ENCODE results near the gene XPO5. TPM values are rescaled to one million over a fixed set of nuclear protein-coding genes. Genes with fewer than 3 reads are reported as not detected.
"Not testable (repeated sequence)": the region's sequence is repeated elsewhere in the genome, so short reads cannot be mapped to it uniquely, and the experiment has no call there.

Gene XPO5
- total RNA-seq, 2 donors from 2014 or later, result 8.8 to 11.8 TPM

- H3K36me3 ChIP-seq, result peaks cover 22% of the 10 kb centered on the region
Measured at GRCh38 chr6:43600595-43600994, 24.8 kb upstream of the XPO5 start.

GRCh38 chr6:43593938-43594337 is 18.1 kb upstream of the XPO5 start:
- Histone ChIP-seq H3K4me1 (no peaks in the 10 kb centered on the region), H3K36me3 (peaks cover 5% of the 10 kb centered on the region), H3K27ac (no peak overlapping the region), H3K9me3 (no peaks in the 10 kb centered on the region), H3K27me3 (no peaks in the 10 kb centered on the region), H3K4me3 (no peak overlapping the region)
- TF ChIP-seq CTCF (IDR thresholded peaks at IDR 0.05), result no peak
- no peak for DNase-seq (ENCODE audit: low spot score)

More at GRCh38 chr6:43600595-43600994, 24.8 kb upstream of the XPO5 start:
- H3K9me3 ChIP-seq, result no peaks in the 10 kb centered on the region
- no peaks in the 10 kb centered on the region for H3K4me1 ChIP-seq
- H3K27ac ChIP-seq, result no peak overlapping the region
- no peaks in the 10 kb centered on the region for H3K27me3 ChIP-seq
- H3K4me3 ChIP-seq, result no peak overlapping the region
- TF ChIP-seq CTCF (IDR thresholded peaks at IDR 0.05), result no peak
- no peak for DNase-seq (ENCODE audit: low spot score)

GRCh38 chr6:43589564-43589963 is 13.7 kb upstream of the XPO5 start:
- H3K36me3 ChIP-seq, result peaks cover 29% of the 10 kb centered on the region
- not testable (repeated sequence) for H3K9me3 ChIP-seq; H3K4me1 ChIP-seq; H3K4me3 ChIP-seq; DNase-seq (ENCODE audit: low spot score); H3K27me3 ChIP-seq; H3K27ac ChIP-seq

DNA sequence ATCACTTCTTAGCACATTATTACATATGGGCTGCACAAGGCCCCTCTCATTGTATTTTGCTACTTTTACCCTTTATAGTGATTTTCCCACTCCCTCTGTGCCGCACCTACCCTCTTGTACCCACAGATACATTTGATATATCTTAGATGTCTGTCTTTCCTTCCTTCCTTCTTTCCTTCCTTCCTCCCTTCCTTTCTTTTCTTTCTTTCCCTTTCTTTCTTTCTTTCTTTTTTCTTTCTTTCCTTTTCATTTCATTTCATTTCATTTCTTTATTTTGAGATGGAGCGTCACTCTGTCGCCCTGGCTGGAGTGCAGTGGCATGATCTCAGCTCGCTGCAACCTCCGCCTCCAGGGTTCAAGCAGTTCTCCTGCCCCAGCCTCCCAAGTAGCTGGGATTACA is 12.4 kb upstream of the XPO5 start:
- Histone ChIP-seq H3K9me3 (no peaks in the 10 kb centered on the region), H3K36me3 (peaks cover 42% of the 10 kb centered on the region), H3K27me3 (no peaks in the 10 kb centered on the region), H3K4me1 (no peaks in the 10 kb centered on the region), H3K4me3 (no peak overlapping the region), H3K27ac (no peak overlapping the region)
- no peak for TF ChIP-seq CTCF (IDR thresholded peaks at IDR 0.05)
- no peak for DNase-seq (ENCODE audit: low spot score)

DNA sequence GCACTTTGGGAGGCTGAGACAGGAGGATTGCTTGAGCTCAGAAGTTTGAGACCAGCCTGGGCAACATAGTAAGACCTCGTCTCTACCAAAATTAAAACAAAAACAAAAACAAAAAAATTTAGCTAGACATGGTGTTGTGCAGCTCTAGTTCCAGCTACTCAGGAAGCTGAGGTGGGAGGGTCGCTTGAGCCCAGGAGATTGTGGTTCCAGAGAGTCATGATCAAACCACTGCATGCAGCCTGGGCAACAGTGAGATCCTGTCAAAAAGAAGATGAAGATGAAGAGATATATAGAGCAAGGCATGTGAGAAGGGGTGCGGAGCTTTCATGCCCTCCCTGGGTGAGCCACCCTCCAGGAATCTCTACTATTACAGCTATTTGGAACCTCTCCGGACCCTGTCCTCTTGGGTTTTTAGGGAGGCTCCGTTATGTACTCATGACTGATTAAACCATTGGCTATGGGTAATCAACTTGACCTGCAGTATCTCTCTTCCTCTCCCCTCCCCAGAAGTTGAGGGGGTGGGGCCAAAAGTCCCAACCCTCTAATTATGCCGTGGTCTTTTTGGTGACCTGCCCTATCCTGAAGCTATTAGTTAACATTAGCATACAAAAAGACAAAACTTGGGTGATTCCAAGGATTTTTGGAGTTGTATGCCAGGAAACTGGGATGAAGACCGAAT is 9.2 kb upstream of the XPO5 start:
- H3K4me1 ChIP-seq, result no peaks in the 10 kb centered on the region
- no peaks in the 10 kb centered on the region for H3K9me3 ChIP-seq
- H3K4me3 ChIP-seq, result no peak overlapping the region
- no peak for TF ChIP-seq CTCF (IDR thresholded peaks at IDR 0.05)
- H3K27me3 ChIP-seq, result no peaks in the 10 kb centered on the region
- no peak overlapping the region for H3K27ac ChIP-seq
- H3K36me3 ChIP-seq, result peaks cover 50% of the 10 kb centered on the region
- DNase-seq (ENCODE audit: low spot score), result no peak

DNA sequence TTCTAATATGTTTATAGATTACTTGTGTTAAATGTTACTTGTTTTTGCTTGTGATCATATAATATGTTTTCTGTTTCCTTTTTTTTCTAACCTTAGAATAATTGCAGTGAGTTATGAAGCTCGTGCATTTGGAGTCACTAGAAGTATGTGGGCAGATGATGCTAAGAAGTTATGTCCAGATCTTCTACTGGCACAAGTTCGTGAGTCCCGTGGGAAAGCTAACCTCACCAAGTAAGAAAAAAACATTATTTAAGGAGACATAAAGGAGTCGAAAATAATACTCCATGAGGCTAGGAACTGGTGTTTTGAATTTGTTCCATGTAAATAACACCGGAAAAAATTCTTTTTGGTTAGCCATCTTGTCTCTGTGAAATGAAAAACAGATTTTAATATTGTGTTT is 7.1 kb upstream of the XPO5 start:
- no peak overlapping the region for H3K27ac ChIP-seq
- no peak for DNase-seq (ENCODE audit: low spot score)
- peaks cover 43% of the 10 kb centered on the region for H3K36me3 ChIP-seq
- H3K4me3 ChIP-seq, result no peak overlapping the region
- no peak for TF ChIP-seq CTCF (IDR thresholded peaks at IDR 0.05)
- no peaks in the 10 kb centered on the region for H3K27me3 ChIP-seq
- no peaks in the 10 kb centered on the region for H3K9me3 ChIP-seq
- peaks cover 0 to 8% of the 10 kb centered on the region in 2 donors for H3K4me1 ChIP-seq
